Measurements from ENCODE around the gene B3GALT2. TPM values are rescaled to one million over a fixed set of nuclear protein-coding genes. Genes with fewer than 3 reads are reported as not detected.
A peak's percentile ranks its signal among the peaks of the same experiment; 100 is the strongest.
"Not testable (repeated sequence)": the region's sequence is repeated elsewhere in the genome, so short reads cannot be mapped to it uniquely, and the experiment has no call there.

B3GALT2 gene
- not detected in 2 replicates for total RNA-seq (2014; rRNA removed; shearing (Covaris generic))
- not detected in 2 replicates for polyA plus RNA-seq (2015; cell fraction: cytosol; rRNA removed)
- polyA plus RNA-seq (2015; cell fraction: nucleus; rRNA removed), result not detected in 2 replicates

- DNase-seq (ENCODE audit: low read depth), result no peak
These were observed at the start of gene B3GALT2 for GRCh38 chr1:193185901-193186731. Gene B3GALT2, minus strand, starts transcription at chr1:193186613. Its CDS starts 5,051 bp downstream, at chr1:193181562.

GRCh38 chr1:193234530-193234929 is 48.1 kb upstream of the B3GALT2 start:
- DNase-seq (ENCODE audit: low read depth), result no peak

GRCh38 chr1:193231146-193231545 is 44.7 kb upstream of the B3GALT2 start:
- DNase-seq (ENCODE audit: low read depth), result not testable (repeated sequence)

GRCh38 chr1:193229136-193229535 is 42.7 kb upstream of the B3GALT2 start:
- DNase-seq (ENCODE audit: low read depth), result no peak

- DNase-seq (ENCODE audit: low read depth), result no peak
These were observed 35.7 kb upstream of the B3GALT2 start for GRCh38 chr1:193222056-193222615.

- no peak for DNase-seq (ENCODE audit: low read depth)
These were observed 35.2 kb upstream of the B3GALT2 start for GRCh38 chr1:193221651-193222050.

GRCh38 chr1:193219391-193219790 is 33.0 kb upstream of the B3GALT2 start:
- DNase-seq (ENCODE audit: low read depth), result no peak

GRCh38 chr1:193216920-193217319 is 30.5 kb upstream of the B3GALT2 start:
- no peak for DNase-seq (ENCODE audit: low read depth)

- no peak for DNase-seq (ENCODE audit: low read depth)
These were observed 27.6 kb upstream of the B3GALT2 start for GRCh38 chr1:193213998-193214397.

- DNase-seq (ENCODE audit: low read depth), result no peak
These were observed 26.2 kb upstream of the B3GALT2 start for GRCh38 chr1:193212637-193213036.

GRCh38 chr1:193211539-193211938 is 25.1 kb upstream of the B3GALT2 start:
- DNase-seq (ENCODE audit: low read depth), result peak; percentile 85

GRCh38 chr1:193210996-193211395 is 24.6 kb upstream of the B3GALT2 start:
- no peak for DNase-seq (ENCODE audit: low read depth)

GRCh38 chr1:193201021-193201420 is 14.6 kb upstream of the B3GALT2 start:
- DNase-seq (ENCODE audit: low read depth), result no peak

GRCh38 chr1:193199940-193200339 is 13.5 kb upstream of the B3GALT2 start:
- no peak for DNase-seq (ENCODE audit: low read depth)

GRCh38 chr1:193192586-193192985 is 6.2 kb upstream of the B3GALT2 start:
- no peak for DNase-seq (ENCODE audit: low read depth)

GRCh38 chr1:193190096-193190744 is 3.8 kb upstream of the B3GALT2 start:
- no peak for DNase-seq (ENCODE audit: low read depth)

GRCh38 chr1:193189442-193190095 is 3.2 kb upstream of the B3GALT2 start:
- no peak for DNase-seq (ENCODE audit: low read depth)

GRCh38 chr1:193188915-193189314 is 2.5 kb upstream of the B3GALT2 start:
- not testable (repeated sequence) for DNase-seq (ENCODE audit: low read depth)

GRCh38 chr1:193187114-193187513 is 701 bp upstream of the B3GALT2 start:
- no peak for DNase-seq (ENCODE audit: low read depth)

GRCh38 chr1:193185211-193185610 is 1.2 kb downstream of the B3GALT2 start:
- DNase-seq (ENCODE audit: low read depth), result no peak

GRCh38 chr1:193184776-193185175 is 1.6 kb downstream of the B3GALT2 start:
- no peak for DNase-seq (ENCODE audit: low read depth)

Measured in HT1080 (cell line).